H1 (cell line): Measurements from ENCODE around the gene ATP8B2. TPM values are rescaled to one million over a fixed set of nuclear protein-coding genes. Genes with fewer than 3 reads are reported as not detected.

ENCODE experiments used
- CHD2 ChIP-seq: IDR thresholded peaks from 2 replicates; pipeline ENCODE4 v1.6.1; 2012; ENCODE audit warnings: low read length, improper control_type of control experiment
- polyA plus RNA-seq, 7 experiments: library from polyadenylated mRNA; depleted of rRNA in 3 of 7; stranded (reverse) in 5 of 7; unstranded in 2 of 7; fragments of >200 nt in 5 of 7; fragments of 200-250 nt in 2 of 7; gene quantifications; 1 replicate in 5 of 7; 2 replicates in 1 of 7; 4 replicates in 1 of 7; pipeline versions ENCODE4 v1.2.1 to v1.2.3, GENCODE V29; 2011 to 2013; ENCODE audit warnings: missing spikeins in 2 of 7, mixed read lengths in 2 of 7
- total RNA-seq: library from RNA; stranded (reverse); fragmentation: NEBNext Ultra II Directional; extraction: Animal tissue kit (Norgen Biotek cat#: 25700); gene quantifications from 2 replicates; pipeline ENCODE4 v1.2.1, GENCODE V29; 2021

The ATP8B2 gene
- total and polyA plus RNA-seq, 2 of the 8 experiments (the other 6 are each of a cell fraction or from before 2014, with no cell fraction given) = 61.4 to 70.1 TPM

- no peak for TF ChIP-seq CHD2
Measured at GRCh38 chr1:154334079-154335024, 9.0 kb downstream of the ATP8B2 start (continued).
